ENCODE results near the gene LCN15. TPM values are rescaled to one million over a fixed set of nuclear protein-coding genes. Genes with fewer than 3 reads are reported as not detected.
A peak's percentile ranks its signal among the peaks of the same experiment; 100 is the strongest.
"Not testable (repeated sequence)": the region's sequence is repeated elsewhere in the genome, so short reads cannot be mapped to it uniquely, and the experiment has no call there.

Gene LCN15
- total and polyA plus RNA-seq, 4 donors, result not detected

DNA sequence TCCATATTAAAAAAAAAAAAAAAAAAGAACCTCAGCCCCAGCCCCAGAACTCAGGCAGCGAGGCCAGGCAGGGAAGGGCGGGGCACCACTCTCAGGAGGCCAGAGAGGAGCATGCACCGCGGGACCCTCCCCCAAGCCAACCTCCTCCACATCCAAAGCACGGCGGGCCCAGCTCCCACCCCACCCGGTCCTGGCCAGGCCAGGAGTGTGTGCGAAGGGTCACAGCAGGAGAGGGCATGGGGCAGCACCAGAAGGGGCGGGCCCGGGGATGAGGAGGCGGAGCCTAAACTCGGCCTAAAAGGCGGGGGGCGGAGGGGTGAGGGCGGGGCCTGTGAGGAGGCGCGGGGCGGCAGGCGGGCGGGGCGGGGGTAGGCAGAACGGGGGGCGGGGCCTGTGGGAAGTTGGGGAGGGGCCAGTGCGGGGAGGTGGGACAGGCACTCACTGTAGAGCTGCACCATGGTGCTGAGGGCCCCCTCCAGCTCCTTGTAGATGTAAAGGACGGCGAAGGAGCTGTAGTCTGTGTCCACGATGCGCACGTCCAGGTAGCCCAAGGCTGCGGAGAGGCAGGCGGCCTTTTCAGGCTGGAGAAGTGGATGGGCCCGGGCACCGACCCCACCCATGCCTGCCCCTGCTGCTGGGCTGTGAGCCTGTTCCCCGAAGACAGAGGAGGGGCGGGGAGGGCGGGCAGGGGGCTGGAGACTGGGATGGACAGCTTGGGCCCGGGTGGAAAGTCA, 1.2 kb downstream of the LCN15 start:
- TF ChIP-seq JUND (IDR thresholded peaks at IDR 0.05), result no peak
- TF ChIP-seq, protein P1, sequence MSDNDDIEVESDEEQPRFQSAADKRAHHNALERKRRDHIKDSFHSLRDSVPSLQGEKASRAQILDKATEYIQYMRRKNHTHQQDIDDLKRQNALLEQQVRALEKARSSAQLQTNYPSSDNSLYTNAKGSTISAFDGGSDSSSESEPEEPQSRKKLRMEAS (IDR thresholded peaks at IDR 0.05), result no peak
- no peak for TF ChIP-seq RAD21 (IDR thresholded peaks at IDR 0.05)
- TF ChIP-seq EGR1 (IDR thresholded peaks at IDR 0.05; ENCODE audit: low read depth in 2 of 2), result no peak
- no peak for TF ChIP-seq NR2F2 (IDR thresholded peaks at IDR 0.05)
- Histone ChIP-seq H3K36me3 (ENCODE audit: control insufficient read depth in 4 of 4, insufficient read depth in 3 of 4, low read depth in 1 of 4, low read length in 3 of 4) (no peaks in the 10 kb centered on the region), H3K27ac (ENCODE audit: low read depth in 1 of 2, low read length in 2 of 2) (no peak overlapping the region), H3K4me3 (ENCODE audit: low read depth in 1 of 3, low read length in 3 of 3) (no peak overlapping the region), H3K9ac (ENCODE audit: low read depth in 1 of 2, low read length in 2 of 2) (no peak overlapping the region), H3K9me3 (ENCODE audit: control insufficient read depth in 4 of 4, low read length in 3 of 4) (no peaks in the 10 kb centered on the region), H3K4me1 (ENCODE audit: control insufficient read depth in 4 of 4, insufficient read depth in 4 of 4, low read length in 3 of 4) (no peaks in the 10 kb centered on the region), H3K27me3 (ENCODE audit: control insufficient read depth in 4 of 4, insufficient read depth in 4 of 4, low read length in 3 of 4) (no peaks in the 10 kb centered on the region)
- WGBS, result 38% methylated on average over 37 of the region's 37 CpGs
- DNase-seq (ENCODE audit: low spot score), result peak; percentile 80

DNA sequence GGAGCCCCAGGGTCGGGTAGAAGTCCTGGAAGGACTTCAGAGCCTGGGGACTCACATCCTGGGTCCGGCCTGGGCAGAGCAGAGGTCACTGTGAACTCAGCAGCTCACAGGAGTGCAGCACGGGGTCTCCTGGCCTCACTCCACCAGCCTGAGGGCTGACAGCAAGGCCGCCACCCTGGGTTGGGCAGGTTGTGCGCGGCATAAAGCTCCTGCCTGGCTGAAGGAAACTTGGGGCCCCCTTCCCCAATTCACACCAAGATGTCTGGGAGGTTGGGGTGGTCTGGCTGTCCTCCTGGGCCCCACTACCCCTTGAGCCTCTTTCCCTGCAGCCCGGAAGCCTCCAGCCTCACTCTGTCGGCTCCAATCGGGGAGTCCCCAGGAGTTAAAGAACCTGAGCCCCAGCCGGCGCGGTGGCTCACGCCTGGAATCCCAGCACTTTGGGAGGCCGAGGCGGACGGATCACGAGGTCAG, 2.1 kb downstream of the LCN15 start:
- H3K27ac ChIP-seq (ENCODE audit: low read depth in 1 of 2, low read length in 2 of 2), result no peak overlapping the region
- H3K4me3 ChIP-seq (ENCODE audit: low read depth in 1 of 3, low read length in 3 of 3), result no peak overlapping the region
- no peaks in the 10 kb centered on the region for H3K9me3 ChIP-seq (ENCODE audit: control insufficient read depth in 4 of 4, low read length in 3 of 4)
- TF ChIP-seq, protein P2, sequence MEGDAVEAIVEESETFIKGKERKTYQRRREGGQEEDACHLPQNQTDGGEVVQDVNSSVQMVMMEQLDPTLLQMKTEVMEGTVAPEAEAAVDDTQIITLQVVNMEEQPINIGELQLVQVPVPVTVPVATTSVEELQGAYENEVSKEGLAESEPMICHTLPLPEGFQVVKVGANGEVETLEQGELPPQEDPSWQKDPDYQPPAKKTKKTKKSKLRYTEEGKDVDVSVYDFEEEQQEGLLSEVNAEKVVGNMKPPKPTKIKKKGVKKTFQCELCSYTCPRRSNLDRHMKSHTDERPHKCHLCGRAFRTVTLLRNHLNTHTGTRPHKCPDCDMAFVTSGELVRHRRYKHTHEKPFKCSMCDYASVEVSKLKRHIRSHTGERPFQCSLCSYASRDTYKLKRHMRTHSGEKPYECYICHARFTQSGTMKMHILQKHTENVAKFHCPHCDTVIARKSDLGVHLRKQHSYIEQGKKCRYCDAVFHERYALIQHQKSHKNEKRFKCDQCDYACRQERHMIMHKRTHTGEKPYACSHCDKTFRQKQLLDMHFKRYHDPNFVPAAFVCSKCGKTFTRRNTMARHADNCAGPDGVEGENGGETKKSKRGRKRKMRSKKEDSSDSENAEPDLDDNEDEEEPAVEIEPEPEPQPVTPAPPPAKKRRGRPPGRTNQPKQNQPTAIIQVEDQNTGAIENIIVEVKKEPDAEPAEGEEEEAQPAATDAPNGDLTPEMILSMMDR (IDR thresholded peaks at IDR 0.05; ENCODE audit: low read depth, low read length, missing input control), result no peak
- 82% methylated on average over 17 of the region's 17 CpGs for WGBS
- DNase-seq (ENCODE audit: low spot score), result no peak
- H3K27me3 ChIP-seq (ENCODE audit: control insufficient read depth in 4 of 4, insufficient read depth in 4 of 4, low read length in 3 of 4), result no peaks in the 10 kb centered on the region
- H3K9ac ChIP-seq (ENCODE audit: low read depth in 1 of 2, low read length in 2 of 2), result no peak overlapping the region
- H3K4me1 ChIP-seq (ENCODE audit: control insufficient read depth in 4 of 4, insufficient read depth in 4 of 4, low read length in 3 of 4), result no peaks in the 10 kb centered on the region
- no peaks in the 10 kb centered on the region for H3K36me3 ChIP-seq (ENCODE audit: control insufficient read depth in 4 of 4, insufficient read depth in 3 of 4, low read depth in 1 of 4, low read length in 3 of 4)

DNA sequence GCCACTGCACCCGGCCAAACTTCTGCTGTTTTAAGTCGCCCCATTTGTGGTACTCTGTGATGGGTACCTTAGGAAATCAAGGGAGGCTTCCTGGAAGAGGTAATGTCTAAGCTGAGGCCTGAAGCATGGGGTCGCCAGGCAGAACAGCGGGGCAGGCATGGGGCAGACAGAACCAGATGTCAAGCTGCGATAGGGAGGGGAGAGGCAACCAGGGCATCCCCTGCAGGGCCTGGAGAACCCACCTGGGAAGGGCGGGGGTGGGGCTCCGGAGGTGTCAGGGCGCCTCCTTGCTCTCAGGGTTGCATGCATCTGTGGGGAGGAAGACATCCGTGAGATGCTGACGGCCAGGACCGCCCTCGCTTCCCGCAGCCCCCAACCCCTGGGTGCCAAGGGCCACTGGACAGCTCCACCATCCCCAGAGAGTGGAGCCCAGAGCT, 2.8 kb downstream of the LCN15 start:
- Histone ChIP-seq H3K27me3 (ENCODE audit: control insufficient read depth in 4 of 4, insufficient read depth in 4 of 4, low read length in 3 of 4) (no peaks in the 10 kb centered on the region), H3K9ac (ENCODE audit: low read depth in 1 of 2, low read length in 2 of 2) (no peak overlapping the region), H3K9me3 (ENCODE audit: control insufficient read depth in 4 of 4, low read length in 3 of 4) (no peaks in the 10 kb centered on the region), H3K4me1 (ENCODE audit: control insufficient read depth in 4 of 4, insufficient read depth in 4 of 4, low read length in 3 of 4) (no peaks in the 10 kb centered on the region), H3K27ac (ENCODE audit: low read depth in 1 of 2, low read length in 2 of 2) (no peak overlapping the region), H3K4me3 (ENCODE audit: low read depth in 1 of 3, low read length in 3 of 3) (no peak overlapping the region), H3K36me3 (ENCODE audit: control insufficient read depth in 4 of 4, insufficient read depth in 3 of 4, low read depth in 1 of 4, low read length in 3 of 4) (no peaks in the 10 kb centered on the region)
- DNase-seq (ENCODE audit: low spot score), result no peak
- 90% methylated on average over 13 of the region's 13 CpGs for WGBS
- TF ChIP-seq TAF1 (conservative IDR thresholded peaks at IDR 0.05), result no peak
- no peak for TF ChIP-seq EGR1 (IDR thresholded peaks at IDR 0.05; ENCODE audit: low read depth in 2 of 2)
- TF ChIP-seq RAD21 (IDR thresholded peaks at IDR 0.05), result no peak
- TF ChIP-seq JUND (IDR thresholded peaks at IDR 0.05), result no peak

GRCh38 chr9:136760834-136761544, 3.3 kb downstream of the LCN15 start:
- H3K9ac ChIP-seq (ENCODE audit: low read depth in 1 of 2, low read length in 2 of 2); H3K36me3 ChIP-seq (ENCODE audit: control insufficient read depth in 4 of 4, insufficient read depth in 3 of 4, low read depth in 1 of 4, low read length in 3 of 4); H3K4me3 ChIP-seq (ENCODE audit: low read depth in 1 of 3, low read length in 3 of 3); H3K27me3 ChIP-seq (ENCODE audit: control insufficient read depth in 4 of 4, insufficient read depth in 4 of 4, low read length in 3 of 4); H3K4me1 ChIP-seq (ENCODE audit: control insufficient read depth in 4 of 4, insufficient read depth in 4 of 4, low read length in 3 of 4); DNase-seq (ENCODE audit: low spot score); H3K9me3 ChIP-seq (ENCODE audit: control insufficient read depth in 4 of 4, low read length in 3 of 4); H3K27ac ChIP-seq (ENCODE audit: low read depth in 1 of 2, low read length in 2 of 2): not testable (repeated sequence)
- 46% methylated on average over 22 of the region's 22 CpGs for WGBS
- TF ChIP-seq, protein P2 (IDR thresholded peaks at IDR 0.05; ENCODE audit: low read depth, low read length, missing input control), result peak; percentile 35
- peak in 1 of 2 donors; percentile 34 for TF ChIP-seq RAD21 (IDR thresholded peaks at IDR 0.05)

Data from liver (tissue), 9 donors.